Neural cell (in vitro differentiated cells): Measurements from ENCODE around the gene COL20A1. TPM values are rescaled to one million over a fixed set of nuclear protein-coding genes. Genes with fewer than 3 reads are reported as not detected.

Experiments
- H2AFZ ChIP-seq: fragments of 200-600, 300-800 bp; sonication (generic), shearing (Covaris generic); 2 replicates; pipeline ENCODE4 v1.6.0; 2014; ENCODE audit warnings: low read depth, mild to moderate bottlenecking, antibody characterized with exemption, low read length, moderate library complexity
- H3F3A ChIP-seq: fragments of 200-600 bp; shearing (Covaris generic); 2 replicates; pipeline ENCODE4 v1.6.1; 2016; ENCODE audit warnings: mild to moderate bottlenecking, moderate library complexity, mixed read lengths, antibody characterized with exemption, low read length; ENCODE audit not compliant: insufficient read depth, poor library complexity, severe bottlenecking
- H3K27ac ChIP-seq: fragments of 200-600, 300-800 bp; sonication (generic), shearing (Covaris generic); 2 replicates; pipeline ENCODE4 v1.5.1; 2014; ENCODE audit warnings: mild to moderate bottlenecking, low read length, moderate library complexity
- H3K27me3 ChIP-seq: fragments of 300-800, 200-600 bp; sonication (generic), shearing (Covaris generic); 2 replicates; pipeline ENCODE4 v1.6.0; 2014; ENCODE audit warnings: mild to moderate bottlenecking, low read depth, low read length, moderate library complexity; ENCODE audit not compliant: insufficient read depth
- H3K36me3 ChIP-seq: fragments of 300-800, 200-600 bp; sonication (generic), shearing (Covaris generic); 2 replicates; pipeline ENCODE4 v1.5.1; 2014; ENCODE audit warnings: mild to moderate bottlenecking, antibody characterized with exemption, low read length, moderate library complexity; ENCODE audit not compliant: insufficient read depth
- H3K4me2 ChIP-seq: fragments of 300-800, 200-600 bp; sonication (generic), shearing (Covaris generic); 2 replicates; pipeline ENCODE4 v1.6.0; 2014; ENCODE audit warnings: mild to moderate bottlenecking, low read length
- H3K4me3 ChIP-seq: fragments of 300-800, 200-600 bp; sonication (generic), shearing (Covaris generic); 2 replicates; pipeline ENCODE4 v1.5.1; 2014; ENCODE audit warnings: mild to moderate bottlenecking, low read length, moderate library complexity
- H3K79me2 ChIP-seq: fragments of 200-600 bp; shearing (Covaris generic); replicated peaks from 2 replicates; pipeline ENCODE4 v1.6.0; 2014; ENCODE audit warnings: mild to moderate bottlenecking, low read length, moderate library complexity; ENCODE audit not compliant: insufficient read depth
- H3K9ac ChIP-seq: fragments of 300-800, 200-600 bp; sonication (generic), shearing (Covaris generic); 2 replicates; pipeline ENCODE4 v1.6.1; 2016; ENCODE audit warnings: mild to moderate bottlenecking, low read length, mixed read lengths
- H3K9me2 ChIP-seq: fragments of 200-600 bp; shearing (Covaris generic); 2 replicates; pipeline ENCODE4 v1.6.1; 2016; ENCODE audit warnings: mild to moderate bottlenecking, low read length, mixed read lengths; ENCODE audit not compliant: insufficient read depth
- H3K9me3 ChIP-seq: fragments of 200-600, 300-800 bp; sonication (generic), shearing (Covaris generic); 2 replicates; pipeline ENCODE4 v1.6.1; 2016; ENCODE audit warnings: mild to moderate bottlenecking, mixed run types, low read length, moderate library complexity, mixed read lengths
- H4K20me1 ChIP-seq: fragments of 200-600 bp; shearing (Covaris generic); 2 replicates; pipeline ENCODE4 v1.6.1; 2016; ENCODE audit warnings: mild to moderate bottlenecking, mixed run types; ENCODE audit not compliant: insufficient read depth
- EP300 ChIP-seq: fragments of 450-650 bp; conservative IDR thresholded peaks from 2 replicates; pipeline ENCODE4 v1.6.1; 2014; ENCODE audit warnings: antibody characterized with exemption, mild to moderate bottlenecking, moderate library complexity; ENCODE audit not compliant: poor library complexity, severe bottlenecking
- POLR2AphosphoS5 ChIP-seq: IDR thresholded peaks from 2 replicates; pipeline ENCODE4 v1.6.1; 2012
- RAD21 ChIP-seq: fragments of 450-650 bp; conservative IDR thresholded peaks from 2 replicates; pipeline ENCODE4 v1.6.1; 2014; ENCODE audit warnings: antibody characterized with exemption, mild to moderate bottlenecking, moderate library complexity
- SMC3 ChIP-seq: fragments of 450-650 bp; conservative IDR thresholded peaks from 2 replicates; pipeline ENCODE4 v1.6.1; 2014; ENCODE audit warnings: antibody characterized with exemption, mild to moderate bottlenecking, moderate library complexity; ENCODE audit not compliant: poor library complexity
- TAF1 ChIP-seq: IDR thresholded peaks from 2 replicates; pipeline ENCODE4 v1.6.1; 2012; ENCODE audit warnings: low read depth
- polyA plus RNA-seq: library from polyadenylated mRNA; depleted of rRNA; stranded (reverse); fragments of >200 nt; gene quantifications from 2 replicates; pipeline ENCODE4 v1.2.3, GENCODE V29; 2014
- TF ChIP-seq, protein P1 (sequence below): fragments of 450-650 bp; IDR thresholded peaks from 2 replicates; pipeline ENCODE4 v1.5.1; 2014; ENCODE audit warnings: antibody characterized with exemption, mild to moderate bottlenecking, moderate library complexity; ENCODE audit not compliant: poor library complexity, severe bottlenecking

Gene COL20A1
- polyA plus RNA-seq, 1 donor from 2014 or later, result 1.1 TPM

DNA sequence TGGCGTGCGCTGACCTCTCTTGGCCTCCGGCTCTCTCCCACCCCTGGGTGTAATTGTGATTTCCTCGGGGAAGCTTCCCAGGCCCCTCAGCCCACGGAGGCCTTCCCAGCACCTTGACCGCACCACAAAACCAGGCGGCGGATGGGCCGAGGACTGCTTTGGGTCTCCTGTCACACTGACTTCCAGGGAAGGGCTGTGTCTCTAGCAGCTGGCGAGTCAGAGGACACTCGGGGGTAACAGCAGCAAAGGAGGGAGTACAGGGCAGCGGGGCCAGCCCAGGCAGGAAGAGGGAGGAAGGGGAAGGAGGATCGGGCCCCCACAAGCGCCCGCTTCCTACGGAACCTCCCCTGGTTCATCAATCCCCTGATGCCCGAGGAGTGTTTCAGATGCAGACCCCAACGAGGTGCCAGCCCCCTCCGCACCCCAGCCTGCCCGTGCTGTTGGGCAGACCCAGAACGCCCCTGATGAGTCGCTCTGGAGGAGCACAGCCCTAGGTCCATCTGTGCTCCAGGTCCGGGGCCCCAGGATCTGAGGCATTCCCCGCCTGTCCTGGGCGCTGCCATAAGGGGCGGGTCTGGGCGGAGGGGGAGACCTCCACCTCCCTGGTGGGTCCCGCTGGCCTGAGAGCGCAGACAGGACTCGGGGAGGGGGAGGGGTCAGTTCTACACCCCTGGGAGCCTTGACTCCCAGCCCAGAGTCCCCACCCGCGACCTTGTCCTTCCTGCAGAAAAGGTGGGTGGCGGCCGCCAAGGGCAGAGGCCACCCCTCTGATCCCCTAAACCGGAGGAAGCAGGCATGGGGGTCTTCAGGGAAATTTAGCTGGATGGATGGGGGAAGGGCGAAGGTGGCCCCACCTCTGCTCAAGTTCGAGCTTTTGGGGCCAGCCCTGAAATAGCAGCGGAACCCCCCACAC lies 67.2 kb downstream of the COL20A1 start:
- Histone ChIP-seq H3K9me3 (no peaks in the 10 kb centered on the region), H3K9ac (peak overlapping the region; percentile 74), H3F3A (no peaks in the 10 kb centered on the region), H3K9me2 (no peaks in the 10 kb centered on the region), H3K4me3 (peak overlapping the region; percentile 85), H3K27ac (no peak overlapping the region), H3K4me2 (peak overlapping the region; percentile 80), H4K20me1 (no peaks in the 10 kb centered on the region), H3K27me3 (no peaks in the 10 kb centered on the region), H3K36me3 (no peaks in the 10 kb centered on the region), H3K79me2 (no peaks in the 10 kb centered on the region), H2AFZ (no peak overlapping the region)
- TF ChIP-seq, protein P1, sequence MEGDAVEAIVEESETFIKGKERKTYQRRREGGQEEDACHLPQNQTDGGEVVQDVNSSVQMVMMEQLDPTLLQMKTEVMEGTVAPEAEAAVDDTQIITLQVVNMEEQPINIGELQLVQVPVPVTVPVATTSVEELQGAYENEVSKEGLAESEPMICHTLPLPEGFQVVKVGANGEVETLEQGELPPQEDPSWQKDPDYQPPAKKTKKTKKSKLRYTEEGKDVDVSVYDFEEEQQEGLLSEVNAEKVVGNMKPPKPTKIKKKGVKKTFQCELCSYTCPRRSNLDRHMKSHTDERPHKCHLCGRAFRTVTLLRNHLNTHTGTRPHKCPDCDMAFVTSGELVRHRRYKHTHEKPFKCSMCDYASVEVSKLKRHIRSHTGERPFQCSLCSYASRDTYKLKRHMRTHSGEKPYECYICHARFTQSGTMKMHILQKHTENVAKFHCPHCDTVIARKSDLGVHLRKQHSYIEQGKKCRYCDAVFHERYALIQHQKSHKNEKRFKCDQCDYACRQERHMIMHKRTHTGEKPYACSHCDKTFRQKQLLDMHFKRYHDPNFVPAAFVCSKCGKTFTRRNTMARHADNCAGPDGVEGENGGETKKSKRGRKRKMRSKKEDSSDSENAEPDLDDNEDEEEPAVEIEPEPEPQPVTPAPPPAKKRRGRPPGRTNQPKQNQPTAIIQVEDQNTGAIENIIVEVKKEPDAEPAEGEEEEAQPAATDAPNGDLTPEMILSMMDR, result no peak

DNA sequence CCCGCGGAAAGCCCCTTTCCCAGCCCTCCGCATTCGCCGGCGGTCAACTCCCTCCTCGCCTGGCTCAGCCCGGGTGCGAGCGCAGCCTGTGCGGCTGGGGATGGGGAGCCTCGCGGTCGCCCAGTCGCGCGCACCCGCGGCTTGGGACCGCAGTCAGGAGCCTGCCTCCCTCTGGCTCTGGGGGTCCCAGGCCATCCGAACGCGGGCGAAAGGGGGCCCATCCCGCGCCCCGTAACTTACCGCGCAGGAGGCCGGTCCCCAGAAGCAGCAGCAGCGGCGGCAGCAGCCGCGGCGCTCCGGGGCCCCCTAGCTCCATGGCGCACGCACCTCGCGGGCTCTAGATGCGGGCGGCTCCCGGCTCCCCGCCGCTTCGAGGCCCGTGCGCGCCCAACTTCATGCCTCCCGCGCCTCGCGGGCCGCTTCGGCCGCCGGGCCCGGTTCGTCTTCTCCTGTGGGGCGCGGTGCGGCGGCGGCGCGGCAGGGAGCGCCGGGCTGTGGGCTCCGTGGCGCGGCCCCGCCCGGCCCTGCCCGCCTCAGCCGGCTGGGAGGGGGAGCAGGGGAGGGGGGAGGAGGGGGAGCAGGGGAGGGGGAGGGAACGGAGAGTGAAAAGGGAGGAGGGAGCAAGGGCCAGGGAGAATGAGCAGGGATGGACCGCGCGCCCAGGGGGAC lies 68.0 kb downstream of the COL20A1 start, which contains the start of gene CHRNA4:
Gene CHRNA4 (minus strand): TSS at position 500 of the 669 bp plus-strand sequence. CDS start 184 bp downstream, at position 316.
- Histone ChIP-seq H3K4me3 (peak within 1 kb of the TSS; percentile 85), H3K9me2 (no peaks in the 10 kb centered on the region), H3K27me3 (no peaks in the 10 kb centered on the region), H4K20me1 (no peaks in the 10 kb centered on the region), H3K9me3 (no peaks in the 10 kb centered on the region), H3K9ac (peak within 1 kb of the TSS; percentile 74), H3K36me3 (no peaks in the 10 kb centered on the region), H3K4me2 (peak within 1 kb of the TSS; percentile 80), H3F3A (no peaks in the 10 kb centered on the region), H2AFZ (peak within 1 kb of the TSS; percentile 14), H3K79me2 (no peaks in the 10 kb centered on the region), H3K27ac (no peak within 1 kb of the TSS)
- peak; percentile 57 for TF ChIP-seq RAD21
- peak; percentile 29 for TF ChIP-seq TAF1
- TF ChIP-seq, protein P1, result peak; percentile 35
- peak; percentile 57 for TF ChIP-seq SMC3
- no peak for TF ChIP-seq POLR2AphosphoS5
- TF ChIP-seq EP300, result no peak
